Cerebellar cortex (tissue), 1 donor: ENCODE results near the gene TBC1D5.
A peak's percentile ranks its signal among the peaks of the same experiment; 100 is the strongest.
"Not testable (repeated sequence)": the region's sequence is repeated elsewhere in the genome, so short reads cannot be mapped to it uniquely, and the experiment has no call there.

Experiments
- DNase-seq: peaks from one replicate; pipeline ENCODE4 v3.0.0-alpha.2; 2015; ENCODE audit warnings: low spot score

TBC1D5 gene

DNA sequence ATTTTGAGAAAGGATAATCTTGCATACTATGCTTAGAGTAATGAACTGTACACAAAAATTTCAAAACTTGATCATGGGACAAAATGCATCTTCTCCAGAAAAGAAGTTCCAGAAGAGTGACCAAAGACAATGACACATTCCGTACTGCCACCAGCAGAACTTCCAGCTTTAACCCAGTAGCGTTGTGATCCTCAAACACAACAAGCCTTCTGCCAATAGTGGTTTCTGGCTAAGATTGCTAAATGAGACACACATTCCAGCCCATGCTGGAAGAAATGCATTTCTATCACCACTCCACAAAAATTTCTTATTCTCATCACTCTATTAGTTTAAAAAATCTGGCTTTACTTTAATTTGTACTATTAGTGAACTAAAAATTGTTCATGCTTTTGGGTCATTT is 334.9 kb downstream of the TBC1D5 start:
- no peak for DNase-seq

DNA sequence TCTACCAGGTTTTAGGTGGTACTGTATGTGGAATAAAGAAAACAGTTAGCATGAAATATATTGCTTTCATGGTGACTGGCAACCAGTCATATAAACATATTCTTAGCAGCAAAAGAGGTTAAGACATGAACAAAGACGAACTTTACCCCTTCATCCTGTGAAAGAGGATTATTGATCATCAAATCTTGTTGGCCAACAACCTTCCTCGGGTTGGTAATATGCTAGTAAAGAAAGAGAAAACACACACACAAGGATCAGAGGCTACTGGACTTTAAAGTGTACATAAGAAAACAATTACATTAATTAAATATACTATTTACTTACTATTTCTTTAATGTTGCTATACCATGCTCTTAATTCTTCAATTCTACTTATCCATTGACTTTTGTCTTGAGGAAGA is 337.9 kb downstream of the TBC1D5 start:
- no peak for DNase-seq

DNA sequence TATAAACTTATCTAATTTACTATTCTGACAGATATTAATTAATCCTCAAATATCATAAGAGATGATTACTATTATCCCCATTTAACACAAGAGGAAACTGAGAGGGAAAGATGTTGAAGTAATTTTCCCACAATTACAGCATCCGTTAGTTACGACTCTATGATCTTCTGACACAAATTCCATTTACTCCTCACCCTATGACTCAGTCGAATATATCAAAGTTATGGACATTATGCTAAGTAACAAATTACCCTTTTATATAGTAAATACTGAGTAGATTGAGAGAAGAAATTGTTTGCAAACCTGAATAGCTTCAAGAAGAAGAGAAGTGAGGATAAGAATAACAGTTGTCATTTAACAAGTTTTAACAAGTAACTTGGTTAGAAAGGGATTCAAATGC is 340.0 kb downstream of the TBC1D5 start:
- DNase-seq, result no peak

DNA sequence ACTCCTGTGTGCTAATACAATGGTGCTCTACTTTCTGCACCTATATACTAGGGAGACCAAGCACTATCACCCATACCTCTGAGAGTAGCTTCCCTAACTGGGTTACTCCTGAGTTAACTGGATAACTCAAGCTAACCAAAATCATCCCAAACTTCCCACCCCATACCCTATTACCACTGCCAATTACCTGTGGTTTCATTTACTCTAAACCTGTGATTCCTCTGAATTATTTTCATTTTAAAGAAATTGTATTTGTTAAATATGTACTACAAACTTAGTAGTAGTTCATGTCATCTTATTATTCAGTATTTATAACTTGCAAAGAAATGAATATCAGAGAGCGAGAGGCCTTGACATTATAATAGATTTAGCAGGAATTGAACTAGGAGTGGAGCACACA is 340.5 kb downstream of the TBC1D5 start:
- DNase-seq, result no peak

DNA sequence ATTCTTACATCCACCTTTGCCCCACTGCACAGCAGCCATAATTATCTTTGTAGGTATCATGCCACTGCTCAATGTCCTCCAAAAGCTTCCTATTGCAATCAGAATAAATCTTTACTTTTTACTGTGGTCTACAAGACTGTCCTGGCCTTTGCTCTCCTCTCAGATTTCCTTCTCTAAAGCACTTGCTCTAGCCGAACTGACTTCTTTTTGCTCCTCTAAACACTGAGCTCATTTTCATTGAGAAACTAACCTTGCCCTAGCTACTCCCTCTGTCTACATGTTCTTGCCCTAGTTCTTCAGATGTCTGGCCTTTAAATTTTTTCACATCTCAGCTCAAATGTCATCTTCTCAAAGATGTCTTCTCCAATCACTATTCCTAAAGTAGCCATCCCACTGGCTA is 342.8 kb downstream of the TBC1D5 start:
- no peak for DNase-seq

DNA sequence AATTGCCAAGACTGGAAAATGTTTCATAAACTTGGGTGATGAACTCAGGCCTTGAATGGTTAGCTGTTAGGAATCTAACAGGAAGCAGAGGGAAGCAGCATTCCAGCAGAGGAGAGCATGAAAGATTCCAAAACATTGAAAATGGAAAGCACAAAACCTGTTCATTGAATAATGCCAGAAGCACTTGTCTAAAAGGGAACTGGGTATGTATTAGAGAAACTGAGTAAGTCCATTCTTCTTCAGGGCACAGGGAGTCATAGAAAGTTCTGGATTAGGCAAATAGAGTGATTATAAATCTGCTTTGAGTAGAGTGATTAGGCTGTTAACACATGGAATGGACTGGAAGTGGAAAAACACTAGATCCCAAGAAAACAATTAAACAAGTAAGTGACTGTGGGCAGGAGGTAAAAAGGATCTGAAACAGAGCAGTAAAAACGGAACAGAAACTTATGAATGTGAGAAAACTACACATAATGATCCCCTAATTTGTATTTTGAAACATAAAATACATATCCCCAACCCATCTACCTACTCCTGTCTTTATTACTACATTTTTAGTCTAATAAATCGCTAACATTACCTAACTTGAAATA is 343.4 kb downstream of the TBC1D5 start:
- no peak for DNase-seq

DNA sequence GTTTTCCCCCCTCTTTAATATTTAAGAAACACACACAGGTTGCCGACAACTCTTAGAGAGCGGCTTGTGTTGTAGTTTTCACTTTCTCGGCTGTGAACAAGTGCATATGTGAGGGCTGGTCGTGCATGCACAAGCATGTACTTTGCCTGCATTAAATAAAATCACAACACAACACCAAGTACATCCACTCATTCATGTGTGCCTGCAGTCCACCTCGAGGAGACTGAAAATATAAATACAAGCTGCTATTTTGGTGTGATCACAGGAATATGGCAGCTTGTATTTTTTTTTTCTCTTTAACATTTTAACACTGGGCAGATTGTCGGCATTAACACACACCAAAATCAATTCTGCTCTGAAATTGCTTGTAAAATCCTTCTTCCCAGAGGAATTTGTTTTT is 346.4 kb downstream of the TBC1D5 start:
- no peak for DNase-seq

DNA sequence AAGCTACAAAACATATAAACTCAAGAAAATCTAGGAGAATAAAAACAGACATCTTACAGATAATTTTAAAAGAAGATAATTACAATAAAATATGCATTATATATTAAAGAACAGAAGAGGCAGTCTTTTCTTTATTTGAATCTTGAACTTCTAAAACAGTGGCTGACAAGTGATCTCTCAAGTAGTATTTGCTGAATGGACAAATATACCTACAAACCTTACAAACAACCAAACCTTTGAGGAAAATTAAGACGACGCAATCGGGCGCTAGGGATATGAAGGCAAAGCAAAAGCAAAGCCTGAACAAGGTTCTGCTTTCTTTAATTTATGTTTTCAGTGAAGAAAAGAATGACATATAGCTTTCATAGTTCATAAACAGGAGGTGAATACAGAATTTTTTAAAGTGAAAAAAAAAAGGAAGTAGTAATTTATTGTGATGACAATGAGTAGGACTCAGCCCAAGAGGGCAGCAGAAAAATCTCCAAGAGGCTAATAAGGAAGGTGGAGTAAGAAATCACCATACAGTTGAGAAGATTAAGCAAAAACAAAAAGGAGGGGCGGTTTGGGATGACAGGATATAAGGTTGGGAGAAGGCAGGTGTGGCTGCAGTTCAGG is 347.8 kb downstream of the TBC1D5 start:
- DNase-seq, result no peak

DNA sequence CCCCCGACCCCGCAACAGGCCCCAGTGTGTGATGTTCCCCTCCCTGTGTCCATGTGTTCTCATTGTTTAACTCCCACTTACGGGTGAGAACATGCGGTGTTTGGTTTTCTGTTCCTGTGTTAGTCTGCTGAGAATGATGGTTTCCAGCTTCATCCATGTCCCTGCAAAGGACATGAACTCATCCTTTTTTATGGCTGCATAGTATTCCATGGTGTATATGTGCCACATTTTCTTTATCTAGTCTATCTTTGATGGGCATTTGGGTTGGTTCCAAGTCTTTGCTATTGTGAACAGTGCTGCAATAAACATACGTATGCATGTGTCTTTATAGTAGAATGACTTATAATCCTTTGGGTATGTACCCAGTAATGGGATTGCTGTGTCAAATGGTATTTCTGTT is 349.9 kb downstream of the TBC1D5 start:
- not testable (repeated sequence) for DNase-seq

DNA sequence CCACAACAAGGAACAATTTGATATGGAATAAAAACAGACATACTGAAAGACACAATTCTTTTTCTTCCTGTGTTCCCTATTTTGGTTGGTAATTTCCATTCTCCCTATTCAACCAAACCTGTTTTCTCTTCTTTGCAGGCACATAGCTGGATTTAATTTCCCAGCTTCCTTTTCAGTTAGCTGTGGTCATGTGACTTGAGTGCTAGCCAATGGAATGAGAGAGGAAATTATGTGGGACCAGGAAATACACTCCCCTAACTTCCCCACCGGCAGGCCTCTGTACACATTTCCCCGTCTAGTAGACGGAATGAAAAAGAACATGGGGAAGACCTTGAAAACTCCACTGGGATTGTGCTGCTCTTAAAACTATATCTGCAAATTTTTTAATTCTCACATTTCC is 351.6 kb downstream of the TBC1D5 start:
- no peak for DNase-seq

DNA sequence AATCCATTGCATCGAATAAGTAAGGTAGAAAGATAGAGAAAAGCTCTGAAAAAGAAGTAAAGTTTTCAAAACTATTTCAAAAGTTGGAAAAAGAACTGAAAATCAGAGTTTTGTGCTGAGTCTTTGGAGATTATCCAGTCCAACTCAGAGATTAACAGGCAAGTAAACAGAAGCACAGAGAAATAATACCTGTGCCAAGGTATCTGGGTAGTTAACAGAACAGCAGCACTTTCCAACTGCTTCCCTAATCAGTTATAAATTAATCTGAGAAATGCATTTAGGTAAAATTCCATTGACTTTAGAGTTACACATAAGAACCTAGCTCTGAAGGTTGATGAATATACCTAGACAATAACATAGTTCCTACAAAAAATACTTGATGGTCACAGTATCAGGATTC is 355.3 kb downstream of the TBC1D5 start:
- no peak for DNase-seq

DNA sequence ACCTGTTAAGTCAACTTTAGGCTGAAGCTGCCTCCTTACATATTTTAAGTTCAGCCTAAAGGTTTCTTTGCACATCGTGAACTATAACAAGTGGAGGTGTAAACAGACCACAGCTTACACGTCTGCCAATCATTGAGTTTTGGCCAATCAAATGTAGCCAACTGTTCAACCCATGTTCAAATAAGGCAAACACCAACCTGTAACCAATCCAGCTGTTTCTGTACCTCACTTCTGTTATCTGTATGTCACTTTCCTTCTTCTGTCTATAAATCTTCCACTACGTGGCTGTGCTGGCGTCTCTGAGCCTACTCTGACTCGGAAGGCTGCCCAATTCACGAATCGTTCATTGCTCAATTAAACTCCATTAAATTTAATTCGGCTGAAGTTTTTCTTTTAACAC is 356.0 kb downstream of the TBC1D5 start:
- DNase-seq, result no peak

DNA sequence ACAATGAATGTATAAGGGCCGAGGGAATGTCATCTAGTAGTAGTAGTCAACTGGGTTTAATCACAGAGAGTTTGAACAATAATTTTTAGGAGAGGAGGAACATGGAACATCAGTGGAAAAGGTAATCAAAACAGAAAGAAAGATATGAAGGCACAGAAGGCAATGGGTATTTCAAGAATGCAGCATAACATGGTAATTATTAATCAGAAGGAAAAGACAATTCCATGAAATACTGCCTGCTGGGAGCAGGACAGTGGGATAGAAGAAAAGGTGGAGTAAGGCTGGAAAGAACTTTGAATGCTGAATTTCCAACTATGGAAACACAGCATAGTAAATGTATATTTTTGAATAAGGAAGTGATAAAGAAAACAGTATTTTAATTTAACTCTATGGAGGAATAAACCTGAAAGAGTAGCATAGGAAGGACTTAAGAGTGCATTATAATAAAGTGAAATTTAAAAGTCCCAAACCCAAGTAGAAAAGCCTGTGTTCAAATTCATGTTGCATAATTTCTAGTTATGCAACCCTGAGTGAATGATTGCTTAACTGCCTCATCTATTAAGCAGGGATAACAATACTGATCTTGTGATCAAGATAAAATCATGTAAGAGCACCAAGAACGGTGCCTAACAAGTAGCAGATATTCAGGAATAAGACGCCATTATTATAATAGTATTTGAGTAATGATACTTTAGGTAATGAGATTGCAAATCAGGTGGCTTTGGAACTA is 357.7 kb downstream of the TBC1D5 start:
- DNase-seq, result no peak

DNA sequence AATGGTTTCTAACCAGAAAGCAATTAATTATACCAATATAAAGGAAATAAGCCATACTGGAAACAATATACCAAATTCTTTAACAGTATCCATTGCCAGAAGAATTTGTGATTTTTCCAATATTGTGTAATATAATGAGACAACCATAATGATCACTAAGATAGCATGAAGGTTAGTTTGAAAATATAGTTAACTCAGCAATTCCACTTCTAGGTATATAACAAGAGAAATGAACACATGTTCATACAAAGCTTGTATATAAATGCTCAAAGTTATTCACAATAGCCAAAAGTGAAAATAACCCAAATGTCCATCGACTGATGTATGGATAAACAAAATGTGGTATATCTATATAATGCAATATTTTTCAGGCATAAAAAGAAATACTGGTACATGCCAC is 369.1 kb downstream of the TBC1D5 start:
- no peak for DNase-seq

DNA sequence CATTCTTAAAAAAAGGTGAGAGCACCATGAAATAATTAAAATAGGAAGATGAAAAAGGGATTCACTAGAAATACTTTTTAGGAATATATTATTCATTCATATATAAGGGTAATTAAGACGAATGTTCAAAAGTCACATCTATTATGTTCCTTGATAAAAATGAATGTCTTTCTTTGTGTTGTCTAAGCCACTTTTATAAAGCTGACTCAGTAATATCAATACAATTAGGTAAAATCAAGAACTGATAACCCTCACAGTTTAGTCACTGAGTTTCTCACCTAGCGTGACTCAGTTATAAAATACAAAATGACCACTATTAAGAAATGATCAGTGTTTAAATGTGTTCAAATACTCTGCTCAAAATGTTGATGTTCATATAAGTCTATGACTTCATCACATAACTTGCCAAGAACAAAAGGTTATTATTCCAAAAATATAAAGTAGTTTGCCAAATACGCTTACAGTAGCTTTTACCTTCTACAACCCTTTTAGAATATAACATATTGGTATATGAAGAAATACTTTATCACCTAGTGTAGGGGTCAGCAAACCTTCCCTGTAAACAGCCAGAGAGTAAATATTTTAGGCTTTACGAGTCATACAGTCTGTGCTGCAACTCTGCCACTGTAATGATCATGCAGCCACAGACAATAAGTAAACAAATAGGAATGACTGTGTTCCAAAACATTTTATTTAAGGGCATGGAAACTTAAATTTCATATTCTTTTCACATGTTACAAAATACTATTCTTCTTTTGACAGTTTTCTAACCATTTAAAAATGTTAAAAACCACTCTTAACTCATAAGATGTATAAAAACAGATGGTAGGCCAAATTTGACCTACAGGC is 369.8 kb downstream of the TBC1D5 start:
- peak; percentile 11 for DNase-seq

DNA sequence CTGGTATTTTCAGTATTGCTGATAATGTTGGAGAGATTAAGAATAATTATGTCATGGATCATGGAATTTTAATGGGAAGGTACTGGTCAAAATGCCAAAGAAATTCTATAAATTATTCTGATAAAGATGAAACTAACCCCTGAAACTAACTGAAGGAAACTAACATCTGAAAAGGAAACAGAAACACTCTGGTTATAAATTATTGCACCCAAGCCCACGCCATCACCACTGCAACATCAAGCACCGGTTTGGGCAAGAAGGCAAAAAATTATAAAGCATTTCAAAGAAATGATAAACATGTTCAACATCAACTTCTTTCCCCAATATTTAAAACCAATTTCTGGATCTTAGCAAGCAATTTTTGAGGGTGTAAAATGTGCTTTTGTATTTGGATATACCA is 372.5 kb downstream of the TBC1D5 start:
- no peak for DNase-seq

DNA sequence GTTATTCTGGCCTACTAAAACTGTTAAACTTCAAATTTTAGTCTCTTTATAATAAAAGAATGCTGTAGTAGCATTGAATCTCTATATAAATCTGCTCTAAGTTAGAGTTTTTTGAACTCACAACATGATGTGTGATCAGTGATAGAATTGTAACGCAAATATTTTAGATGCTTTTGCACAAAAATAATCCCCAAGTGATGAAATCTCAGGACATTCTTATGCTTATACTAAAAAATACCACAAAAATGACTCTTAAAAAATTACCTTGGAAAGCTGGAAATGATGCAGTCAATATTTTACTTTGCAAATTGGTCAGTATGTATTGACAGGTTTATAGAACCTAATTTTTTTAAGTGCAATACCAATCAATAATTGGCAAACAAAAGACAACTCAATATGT is 375.3 kb downstream of the TBC1D5 start:
- DNase-seq, result no peak

DNA sequence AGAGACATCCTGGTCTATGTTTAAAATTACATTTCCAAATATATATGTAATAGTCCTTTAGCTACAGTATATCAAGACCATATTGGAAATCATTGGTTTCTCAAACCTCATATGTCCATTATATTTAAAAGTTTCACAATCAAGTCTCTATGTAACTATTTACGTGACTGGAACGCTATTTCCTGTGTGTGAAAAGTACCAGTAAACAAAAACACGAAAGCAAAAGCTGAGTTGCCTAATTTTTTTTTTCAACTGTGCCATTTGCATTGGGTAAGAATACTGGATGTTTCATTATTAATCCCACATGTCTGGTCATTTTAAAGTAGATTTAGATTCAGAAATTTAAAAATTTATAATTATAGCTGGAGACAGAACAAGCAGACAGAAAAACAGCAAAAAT is 381.4 kb downstream of the TBC1D5 start:
- no peak for DNase-seq

DNA sequence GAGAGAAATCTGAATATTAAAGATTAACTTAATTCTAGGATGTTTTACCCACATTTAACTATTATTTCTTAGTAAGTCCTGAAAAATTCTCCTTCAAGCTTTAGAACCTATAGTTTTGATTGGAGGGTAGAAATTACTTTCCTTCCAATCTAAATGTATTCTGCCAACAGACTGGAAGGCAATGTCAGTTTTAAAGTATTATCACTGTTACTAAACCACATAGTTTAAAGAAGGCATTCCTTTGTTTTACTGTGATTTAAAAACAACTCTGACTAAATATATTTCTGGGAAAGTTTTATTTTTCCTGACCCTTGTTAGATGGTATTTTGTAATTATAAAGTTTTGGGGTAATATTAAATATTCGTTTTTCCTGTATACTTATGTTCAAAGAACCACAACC is 382.5 kb downstream of the TBC1D5 start:
- DNase-seq, result no peak

DNA sequence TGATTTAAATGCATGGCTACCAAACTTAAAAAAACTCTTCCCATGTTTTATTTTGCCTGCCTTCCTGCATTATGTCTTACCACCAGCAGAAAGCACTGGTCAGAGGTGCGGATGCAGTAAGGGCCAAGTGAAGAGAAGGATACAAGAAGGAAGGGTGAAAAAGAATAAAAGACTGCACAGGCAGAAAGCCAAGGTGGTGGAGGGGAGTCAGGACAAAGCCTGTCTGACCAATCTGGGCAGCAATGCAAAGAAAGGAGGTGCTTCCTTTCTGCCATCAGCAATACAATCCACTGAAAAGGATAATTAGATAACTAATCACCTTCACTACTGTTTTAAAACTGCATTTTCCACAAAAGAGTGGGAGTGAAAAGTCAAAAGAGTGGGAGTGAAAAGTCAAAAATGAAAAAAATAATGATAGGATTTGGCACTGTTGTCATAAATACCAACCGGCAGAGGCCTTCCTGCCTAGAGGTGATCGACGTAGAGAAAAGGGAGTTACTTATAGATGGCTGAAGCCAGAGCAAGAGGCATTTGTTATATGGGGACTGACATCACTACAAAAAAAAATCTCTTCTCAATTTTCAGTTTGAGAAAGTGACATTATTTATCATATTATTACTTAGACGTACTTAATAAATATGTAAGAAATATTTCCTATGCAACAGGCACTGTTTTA is 385.3 kb downstream of the TBC1D5 start:
- no peak for DNase-seq

DNA sequence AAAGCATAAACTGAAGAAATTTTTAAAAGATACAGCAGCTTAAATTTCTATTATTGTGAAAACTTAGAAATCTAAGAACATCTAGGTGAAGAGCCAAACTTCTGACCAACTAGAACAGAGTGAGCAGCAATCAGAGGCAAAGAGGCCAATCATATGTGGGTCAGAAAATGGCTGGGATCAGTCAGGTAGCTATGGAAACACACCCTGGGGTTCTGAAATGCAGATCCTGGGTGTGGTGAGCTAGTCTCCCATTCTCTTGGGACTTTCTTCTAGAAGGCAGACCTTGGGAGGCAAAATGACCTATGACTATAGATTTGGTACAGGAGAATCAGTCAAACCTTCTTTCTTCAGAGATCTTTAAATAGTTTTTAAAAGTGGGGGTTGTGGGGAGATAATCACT is 385.8 kb downstream of the TBC1D5 start:
- DNase-seq, result no peak

DNA sequence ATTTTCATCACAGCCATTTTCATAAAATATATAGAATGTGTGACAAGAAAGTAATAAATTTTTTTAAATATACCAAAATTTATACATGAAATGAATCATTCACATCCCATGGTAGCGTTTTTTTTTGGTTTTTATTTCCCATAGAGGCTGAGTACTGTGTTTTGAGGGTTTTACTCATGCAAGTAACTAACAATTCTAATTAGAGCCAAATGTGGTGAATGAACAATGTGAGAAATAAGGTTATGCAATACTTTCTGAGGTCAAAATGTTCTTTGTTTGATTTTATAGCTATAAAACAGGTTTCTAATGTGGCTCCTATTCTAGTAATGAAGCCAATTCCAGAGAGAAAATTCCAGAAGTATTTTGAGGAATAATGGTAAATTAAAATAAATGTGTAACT is 386.8 kb downstream of the TBC1D5 start:
- DNase-seq, result no peak
